Stimulated activated CD4-positive, alpha-beta T cell treated with anti-CD3 and anti-CD28 coated beads, Interleukin-2, amount 100 ng/mL, for 48 hours (primary cell): ENCODE results near the gene DCUN1D1.
"Not testable (repeated sequence)": the region's sequence is repeated elsewhere in the genome, so short reads cannot be mapped to it uniquely, and the experiment has no call there.

Experiments used
- DNase-seq, 2 donors: peaks; one replicate each; pipeline ENCODE4 v3.0.0-alpha.2; 2020

DCUN1D1 gene

GRCh38 chr3:182980204-182981037 is at the start of gene DCUN1D1:
DCUN1D1 (minus strand) TSS chr3:182980538; CDS start chr3:182980489, 49 bp downstream.
- peak; percentile 82 to 84 for DNase-seq

GRCh38 chr3:183028416-183028815 is 48.1 kb upstream of the DCUN1D1 start:
- DNase-seq: no peak

GRCh38 chr3:183027276-183027675 is 46.9 kb upstream of the DCUN1D1 start:
- no peak for DNase-seq

- no peak for DNase-seq
Observed at GRCh38 chr3:183022936-183023516, 42.7 kb upstream of the DCUN1D1 start.

- no peak for DNase-seq
Observed at GRCh38 chr3:183018421-183019192, 38.3 kb upstream of the DCUN1D1 start.

GRCh38 chr3:183015185-183015584 is 34.8 kb upstream of the DCUN1D1 start:
- no peak for DNase-seq

- no peak for DNase-seq
Observed at GRCh38 chr3:183013856-183014255, 33.5 kb upstream of the DCUN1D1 start.

GRCh38 chr3:183013074-183013473 is 32.7 kb upstream of the DCUN1D1 start:
- no peak for DNase-seq

GRCh38 chr3:183008800-183009199 is 28.5 kb upstream of the DCUN1D1 start:
- DNase-seq: no peak

- no peak for DNase-seq
Observed at GRCh38 chr3:183008303-183008702, 28.0 kb upstream of the DCUN1D1 start.

- DNase-seq: no peak
Observed at GRCh38 chr3:183006396-183007002, 26.2 kb upstream of the DCUN1D1 start.

GRCh38 chr3:182999767-183000166 is 19.4 kb upstream of the DCUN1D1 start:
- no peak for DNase-seq

- DNase-seq: not testable (repeated sequence)
Observed at GRCh38 chr3:182993486-182994201, 13.3 kb upstream of the DCUN1D1 start.

GRCh38 chr3:182989566-182989965 is 9.2 kb upstream of the DCUN1D1 start:
- no peak for DNase-seq

GRCh38 chr3:182986021-182986420 is 5.7 kb upstream of the DCUN1D1 start:
- DNase-seq: no peak

- no peak for DNase-seq
Observed at GRCh38 chr3:182983876-182984275, 3.5 kb upstream of the DCUN1D1 start.

GRCh38 chr3:182981038-182981380 is 671 bp upstream of the DCUN1D1 start:
- no peak for DNase-seq

- peak in 1 of 2 donors; percentile 10 for DNase-seq
Observed at GRCh38 chr3:182979674-182980191, 605 bp downstream of the DCUN1D1 start.

- no peak for DNase-seq
Observed at GRCh38 chr3:182979103-182979673, 1.1 kb downstream of the DCUN1D1 start.

GRCh38 chr3:182978387-182978786 is 2.0 kb downstream of the DCUN1D1 start:
- no peak for DNase-seq

GRCh38 chr3:182973047-182973446 is 7.3 kb downstream of the DCUN1D1 start:
- DNase-seq: no peak

GRCh38 chr3:182972387-182972786 is 8.0 kb downstream of the DCUN1D1 start:
- DNase-seq: no peak
